D341Med (cell line): ENCODE measurements around the gene RAC3.

ENCODE experiments used
- DNase-seq: peaks from one replicate; pipeline ENCODE4 v3.0.0; 2012; ENCODE audit warnings: low spot score

RAC3 gene

GRCh38 chr17:82076018-82076784, 44.7 kb downstream of the RAC3 start:
- DNase-seq, result no peak

GRCh38 chr17:82076785-82077591, 45.5 kb downstream of the RAC3 start:
- no peak for DNase-seq

- DNase-seq, result no peak
Measured at GRCh38 chr17:82077617-82078358, 46.3 kb downstream of the RAC3 start.

GRCh38 chr17:82078433-82078832, 47.0 kb downstream of the RAC3 start:
- no peak for DNase-seq

GRCh38 chr17:82079001-82079677, 47.7 kb downstream of the RAC3 start:
- no peak for DNase-seq

- DNase-seq, result no peak
Measured at GRCh38 chr17:82080048-82080788, 48.7 kb downstream of the RAC3 start.

GRCh38 chr17:82080789-82081464, 49.4 kb downstream of the RAC3 start:
- no peak for DNase-seq

- DNase-seq, result no peak
Measured at GRCh38 chr17:82081546-82081945, 50.1 kb downstream of the RAC3 start.

- no peak for DNase-seq
Measured at GRCh38 chr17:82081966-82082365, 50.5 kb downstream of the RAC3 start.

- no peak for DNase-seq
Measured at GRCh38 chr17:82082456-82082855, 51.0 kb downstream of the RAC3 start.

GRCh38 chr17:82083009-82083408, 51.5 kb downstream of the RAC3 start:
- no peak for DNase-seq
